ENCODE results near the gene ERAP2.

DNA sequence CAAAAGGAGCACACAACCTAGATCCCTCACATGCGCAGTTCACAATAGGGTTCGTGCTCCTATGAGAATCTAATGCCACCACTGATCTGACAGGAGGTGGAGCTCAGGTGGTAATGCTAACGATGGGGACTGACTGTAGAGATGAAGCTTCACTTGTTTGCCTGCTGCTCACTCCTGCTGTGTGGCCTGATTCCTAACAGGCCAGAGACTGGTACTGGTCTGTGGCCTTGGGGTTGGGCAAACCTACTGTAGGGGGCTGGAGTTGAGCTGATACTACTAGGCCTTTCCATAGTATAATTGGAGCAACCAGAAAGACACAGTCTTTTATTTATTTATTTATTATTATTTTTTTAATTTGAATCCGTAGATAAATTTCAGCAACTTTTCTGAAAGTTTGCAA is 64.8 kb downstream of the ERAP2 start:
- TF ChIP-seq CTCF (optimal IDR thresholded peaks at IDR 0.05 in 1 of 3, IDR thresholded peaks at IDR 0.05 in 1 of 3, conservative IDR thresholded peaks at IDR 0.05 in 1 of 3; ENCODE audit: extremely low read depth in 1 of 3, insufficient read depth in 2 of 3, low read length in 3 of 3) (no peak), EZH2 (IDR thresholded peaks at IDR 0.05; ENCODE audit: low read length) (no peak)
